ENCODE measurements around the gene NCAPD3. TPM values are rescaled to one million over a fixed set of nuclear protein-coding genes. Genes with fewer than 3 reads are reported as not detected.

NCAPD3 gene
- total and polyA plus RNA-seq, 9 of the 15 experiments (the other 6 are each of a cell fraction or from before 2014, with no cell fraction given), result 23.6 to 80.6 (median 58.6) TPM

GRCh38 chr11:134231958-134232659 is 8.3 kb upstream of the NCAPD3 start (continued):
- no peak for TF ChIP-seq AFF4 (CRISPR knock-in tag; IDR thresholded peaks at IDR 0.05)
- TF ChIP-seq CUX1 (CRISPR knock-in tag; IDR thresholded peaks at IDR 0.05), result no peak
